Measurements from ENCODE around the gene PRRX1. TPM values are rescaled to one million over a fixed set of nuclear protein-coding genes. Genes with fewer than 3 reads are reported as not detected.

Gene PRRX1
- total RNA-seq, 1 donor from 2014 or later, result 0.26 TPM

GRCh38 chr1:170714163-170714562 lies 50.2 kb downstream of the PRRX1 start:
- FAIRE-seq (no peak), DNase-seq (ENCODE audit: low read depth) (no peak)
- H3K27me3 ChIP-seq (ENCODE audit: control insufficient read depth, insufficient read depth, low read length), result no peaks in the 10 kb centered on the region
- no peaks in the 10 kb centered on the region for H3K36me3 ChIP-seq (ENCODE audit: control insufficient read depth, insufficient read depth, low read length)
- H3K4me3 ChIP-seq (ENCODE audit: low read depth, low read length), result no peak overlapping the region
- TF ChIP-seq, protein P1, sequence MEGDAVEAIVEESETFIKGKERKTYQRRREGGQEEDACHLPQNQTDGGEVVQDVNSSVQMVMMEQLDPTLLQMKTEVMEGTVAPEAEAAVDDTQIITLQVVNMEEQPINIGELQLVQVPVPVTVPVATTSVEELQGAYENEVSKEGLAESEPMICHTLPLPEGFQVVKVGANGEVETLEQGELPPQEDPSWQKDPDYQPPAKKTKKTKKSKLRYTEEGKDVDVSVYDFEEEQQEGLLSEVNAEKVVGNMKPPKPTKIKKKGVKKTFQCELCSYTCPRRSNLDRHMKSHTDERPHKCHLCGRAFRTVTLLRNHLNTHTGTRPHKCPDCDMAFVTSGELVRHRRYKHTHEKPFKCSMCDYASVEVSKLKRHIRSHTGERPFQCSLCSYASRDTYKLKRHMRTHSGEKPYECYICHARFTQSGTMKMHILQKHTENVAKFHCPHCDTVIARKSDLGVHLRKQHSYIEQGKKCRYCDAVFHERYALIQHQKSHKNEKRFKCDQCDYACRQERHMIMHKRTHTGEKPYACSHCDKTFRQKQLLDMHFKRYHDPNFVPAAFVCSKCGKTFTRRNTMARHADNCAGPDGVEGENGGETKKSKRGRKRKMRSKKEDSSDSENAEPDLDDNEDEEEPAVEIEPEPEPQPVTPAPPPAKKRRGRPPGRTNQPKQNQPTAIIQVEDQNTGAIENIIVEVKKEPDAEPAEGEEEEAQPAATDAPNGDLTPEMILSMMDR (IDR thresholded peaks at IDR 0.05; ENCODE audit: insufficient read depth, low read length, severe bottlenecking), result no peak

- FAIRE-seq, result no peak
These were observed 51.0 kb downstream of the PRRX1 start for GRCh38 chr1:170714938-170715337.

DNA sequence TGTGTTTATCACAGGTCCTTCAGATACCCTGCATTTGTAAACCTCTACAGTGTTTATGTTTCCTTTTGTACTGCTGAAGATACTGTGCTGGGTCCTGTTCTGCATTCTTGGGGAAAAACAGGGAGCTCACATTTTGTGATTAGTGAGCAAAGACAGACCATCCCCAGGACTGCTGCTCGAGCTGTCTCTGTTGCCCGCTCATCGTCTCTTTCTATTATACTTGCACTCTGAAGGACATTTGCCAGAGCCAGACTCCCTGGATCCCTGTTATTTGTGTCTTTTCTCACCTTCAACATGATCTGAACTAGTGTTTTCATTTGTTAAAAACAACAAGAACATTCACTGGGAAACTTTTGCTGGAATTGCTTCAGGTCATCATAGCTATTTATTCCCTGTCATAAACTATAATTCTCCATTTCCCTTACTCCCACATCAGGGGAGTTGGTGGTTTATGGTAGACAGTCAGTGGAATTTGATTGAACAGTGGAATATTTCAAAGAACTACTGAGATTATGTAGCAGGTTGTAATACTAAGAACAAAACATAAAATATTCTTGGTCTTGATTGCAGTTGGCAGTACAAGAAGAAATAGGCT lies 53.0 kb downstream of the PRRX1 start:
- FAIRE-seq, result no peak
- no peak for DNase-seq (ENCODE audit: low read depth)
- Histone ChIP-seq H3K27me3 (ENCODE audit: control insufficient read depth, insufficient read depth, low read length) (no peaks in the 10 kb centered on the region), H3K4me3 (ENCODE audit: low read depth, low read length) (no peak overlapping the region), H3K36me3 (ENCODE audit: control insufficient read depth, insufficient read depth, low read length) (no peaks in the 10 kb centered on the region)
- TF ChIP-seq, protein P1 (IDR thresholded peaks at IDR 0.05; ENCODE audit: insufficient read depth, low read length, severe bottlenecking), result no peak

More at GRCh38 chr1:170714938-170715337, 51.0 kb downstream of the PRRX1 start:
- Histone ChIP-seq H3K36me3 (ENCODE audit: control insufficient read depth, insufficient read depth, low read length) (no peaks in the 10 kb centered on the region), H3K27me3 (ENCODE audit: control insufficient read depth, insufficient read depth, low read length) (no peaks in the 10 kb centered on the region), H3K4me3 (ENCODE audit: low read depth, low read length) (no peak overlapping the region)
- DNase-seq (ENCODE audit: low read depth), result no peak
- TF ChIP-seq, protein P1 (IDR thresholded peaks at IDR 0.05; ENCODE audit: insufficient read depth, low read length, severe bottlenecking), result no peak

GRCh38 chr1:170720661-170721060 lies 56.7 kb downstream of the PRRX1 start:
- Histone ChIP-seq H3K4me3 (ENCODE audit: low read depth, low read length) (no peak overlapping the region), H3K27me3 (ENCODE audit: control insufficient read depth, insufficient read depth, low read length) (no peaks in the 10 kb centered on the region), H3K36me3 (ENCODE audit: control insufficient read depth, insufficient read depth, low read length) (no peaks in the 10 kb centered on the region)
- peak; percentile 76 for DNase-seq (ENCODE audit: low read depth)
- no peak for FAIRE-seq
- TF ChIP-seq, protein P1 (IDR thresholded peaks at IDR 0.05; ENCODE audit: insufficient read depth, low read length, severe bottlenecking), result no peak

DNA sequence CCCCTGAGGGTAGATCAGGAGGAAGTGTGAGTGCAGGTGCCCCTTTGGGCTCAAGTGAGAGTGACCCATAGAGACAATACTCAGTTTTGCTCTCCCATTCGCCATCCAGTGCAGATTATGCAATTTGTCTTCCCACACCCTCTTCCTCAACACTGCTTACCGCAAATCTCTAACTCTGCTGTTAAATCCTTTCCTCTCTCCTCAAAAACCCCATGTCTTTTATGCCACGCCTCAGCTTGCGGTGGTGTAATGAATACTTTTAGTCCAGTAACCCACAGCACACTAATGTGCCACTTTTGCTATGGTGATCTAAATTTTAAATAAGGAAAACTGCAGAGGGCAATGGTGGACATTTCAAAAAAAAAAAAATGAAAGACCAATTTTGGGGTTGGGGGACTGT lies 57.7 kb downstream of the PRRX1 start:
- DNase-seq (ENCODE audit: low read depth) (no peak), FAIRE-seq (no peak)
- no peak overlapping the region for H3K4me3 ChIP-seq (ENCODE audit: low read depth, low read length)
- TF ChIP-seq, protein P1 (IDR thresholded peaks at IDR 0.05; ENCODE audit: insufficient read depth, low read length, severe bottlenecking), result no peak
- H3K36me3 ChIP-seq (ENCODE audit: control insufficient read depth, insufficient read depth, low read length), result no peaks in the 10 kb centered on the region
- no peaks in the 10 kb centered on the region for H3K27me3 ChIP-seq (ENCODE audit: control insufficient read depth, insufficient read depth, low read length)

DNA sequence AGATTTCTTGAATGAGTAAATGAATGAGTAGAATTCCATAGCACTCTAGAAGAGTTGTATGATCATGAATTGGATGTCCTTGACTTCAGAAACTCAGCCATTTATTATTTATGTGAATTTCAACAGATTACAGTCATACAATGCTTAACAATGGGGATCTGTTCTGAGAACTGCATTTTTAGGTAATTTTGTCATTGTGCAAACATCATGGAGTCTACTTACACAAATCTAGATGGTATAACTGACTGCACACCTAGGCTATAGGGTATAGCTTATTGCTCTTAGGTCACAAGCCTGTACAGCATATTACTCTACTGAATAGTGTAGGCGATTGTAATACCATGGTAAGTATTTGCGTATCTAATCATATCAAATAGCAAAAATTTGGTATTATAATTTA lies 59.6 kb downstream of the PRRX1 start:
- Histone ChIP-seq H3K36me3 (ENCODE audit: control insufficient read depth, insufficient read depth, low read length) (no peaks in the 10 kb centered on the region), H3K4me3 (ENCODE audit: low read depth, low read length) (no peak overlapping the region), H3K27me3 (ENCODE audit: control insufficient read depth, insufficient read depth, low read length) (no peaks in the 10 kb centered on the region)
- DNase-seq (ENCODE audit: low read depth) (no peak), FAIRE-seq (no peak)
- TF ChIP-seq, protein P1 (IDR thresholded peaks at IDR 0.05; ENCODE audit: insufficient read depth, low read length, severe bottlenecking), result no peak

All from bronchial epithelial cell (primary cell).